BLaER1 treated with 17β-estradiol and CSF1 and Interleukin-3, amounts not matched to agents 10 nM and 100 nM (cell line): ENCODE results near the gene ITGAD.

Source experiments
- H3K27ac ChIP-seq, 11 experiments: shearing (Covaris generic); formaldehyde crosslinking; 2 replicates each; pipeline ENCODE4 v1.8.1; 2022
- H3K27me3 ChIP-seq, 11 experiments: shearing (Covaris generic); formaldehyde crosslinking; 2 replicates each; pipeline ENCODE4 v1.8.1; 2022
- H3K36me3 ChIP-seq, 11 experiments: shearing (Covaris generic); formaldehyde crosslinking; 2 replicates each; pipeline ENCODE4 v1.8.1; 2022
- H3K4me1 ChIP-seq, 10 experiments: shearing (Covaris generic); formaldehyde crosslinking; 2 replicates each; pipeline ENCODE4 v1.8.1; 2022
- H3K4me2 ChIP-seq, 11 experiments: shearing (Covaris generic); formaldehyde crosslinking; 2 replicates each; pipeline ENCODE4 v1.8.1; 2022
- H3K4me3 ChIP-seq, 10 experiments: shearing (Covaris generic); formaldehyde crosslinking; 2 replicates each; pipeline ENCODE4 v1.8.1; 2022
- H3K9ac ChIP-seq, 11 experiments: shearing (Covaris generic); formaldehyde crosslinking; 2 replicates each; pipeline ENCODE4 v1.8.1; 2022
- H3K9me3 ChIP-seq, 11 experiments: shearing (Covaris generic); formaldehyde crosslinking; replicated peaks in 1 of 11; 2 replicates each; pipeline ENCODE4 v1.8.1; 2022
- H4K20me1 ChIP-seq, 11 experiments: shearing (Covaris generic); formaldehyde crosslinking; 2 replicates each; pipeline ENCODE4 v1.8.1; 2022
- Cebpa-rat ChIP-seq, 11 experiments: shearing (Covaris generic); IDR thresholded peaks; 2 replicates each; pipeline ENCODE4 v1.8.1; 2022

The ITGAD gene

GRCh38 chr16:31458844-31459686, 65.9 kb downstream of the ITGAD start, which contains the start of gene ARMC5:
ARMC5 (plus strand) TSS chr16:31459501; CDS start chr16:31459525, 24 bp downstream.
- peaks cover 32 to 68% (median 43%) of the 10 kb centered on the region in 11 experiments; a peak in 21 of 22 replicates for H4K20me1 ChIP-seq
- no peaks in the 10 kb centered on the region for H3K27me3 ChIP-seq
- peak within 1 kb of the TSS; percentile 97 to 100 (median 100) for H3K27ac ChIP-seq
- H3K36me3 ChIP-seq: peaks cover 10 to 45% (median 26%) of the 10 kb centered on the region in 11 experiments; a peak in 21 of 22 replicates
- H3K9ac ChIP-seq: peak within 1 kb of the TSS; percentile 94 to 100 (median 99)
- peak within 1 kb of the TSS; percentile 91 to 100 (median 97) for H3K4me2 ChIP-seq
- H3K4me3 ChIP-seq: peak within 1 kb of the TSS; percentile 71 to 89 (median 80)
- H3K4me1 ChIP-seq: peaks cover 59 to 79% (median 71%) of the 10 kb centered on the region in 10 experiments
- TF ChIP-seq Cebpa-rat (IDR thresholded peaks at IDR 0.05): 0 out of 22 replicates have a peak, but pooled peaks of 1 of the 11 experiments have one; percentile 35
- no peaks in the 10 kb centered on the region for H3K9me3 ChIP-seq

- H3K36me3 ChIP-seq: peaks cover 17 to 54% (median 34%) of the 10 kb centered on the region in 11 experiments
- H3K4me1 ChIP-seq: peaks cover 52 to 79% (median 71%) of the 10 kb centered on the region in 10 experiments
- H3K27me3 ChIP-seq: no peaks in the 10 kb centered on the region
- H3K9me3 ChIP-seq: no peaks in the 10 kb centered on the region
- peak overlapping the region; percentile 94 to 100 (median 99) for H3K9ac ChIP-seq
- no peak for TF ChIP-seq Cebpa-rat (IDR thresholded peaks at IDR 0.05)
- peak overlapping the region; percentile 97 to 100 (median 100) for H3K27ac ChIP-seq
- H4K20me1 ChIP-seq: peaks cover 31 to 60% (median 35%) of the 10 kb centered on the region in 11 experiments; a peak in 21 of 22 replicates
- peak overlapping the region; percentile 71 to 89 (median 80) for H3K4me3 ChIP-seq
- peak overlapping the region; percentile 88 to 99 (median 96) for H3K4me2 ChIP-seq
Measured at GRCh38 chr16:31459687-31460581, 66.8 kb downstream of the ITGAD start.

GRCh38 chr16:31460582-31461002, 67.5 kb downstream of the ITGAD start:
- Histone ChIP-seq H3K27me3 (no peaks in the 10 kb centered on the region), H3K4me2 (peak overlapping the region; percentile 88 to 99 (median 95)), H3K4me3 (peak overlapping the region; percentile 53 to 89 (median 73)), H3K4me1 (peaks cover 48 to 79% (median 71%) of the 10 kb centered on the region in 10 experiments), H3K36me3 (peaks cover 18 to 54% (median 36%) of the 10 kb centered on the region in 11 experiments), H3K9ac (peak overlapping the region in 10 of 11 experiments; percentile 71 to 100 (median 98); a peak in 16 of 22 replicates), H4K20me1 (peaks cover 25 to 53% (median 28%) of the 10 kb centered on the region in 11 experiments; a peak in 21 of 22 replicates), H3K9me3 (no peaks in the 10 kb centered on the region), H3K27ac (peak overlapping the region in 9 of 11 experiments; percentile 60 to 100 (median 99); a peak in 14 of 22 replicates)
- no peak for TF ChIP-seq Cebpa-rat (IDR thresholded peaks at IDR 0.05)

- Histone ChIP-seq H4K20me1 (peaks cover 18 to 53% (median 20%) of the 10 kb centered on the region in 11 experiments; a peak in 21 of 22 replicates), H3K4me3 (no peak overlapping the region), H3K27me3 (no peaks in the 10 kb centered on the region), H3K4me1 (peaks cover 48 to 79% (median 71%) of the 10 kb centered on the region in 10 experiments), H3K27ac (peak overlapping the region in 4 of 11 experiments; percentile 11 to 33 (median 20); a peak in 3 of 22 replicates), H3K9ac (peak overlapping the region in 3 of 11 experiments; percentile 1 to 27 (median 10); a peak in 4 of 22 replicates), H3K36me3 (peaks cover 18 to 55% (median 40%) of the 10 kb centered on the region in 11 experiments), H3K4me2 (peak overlapping the region in 8 of 11 experiments; percentile 0 to 99 (median 94); a peak in 10 of 22 replicates), H3K9me3 (no peaks in the 10 kb centered on the region)
- TF ChIP-seq Cebpa-rat (IDR thresholded peaks at IDR 0.05): no peak
Measured at GRCh38 chr16:31461201-31461920, 68.2 kb downstream of the ITGAD start.

- peaks cover 18 to 54% (median 37%) of the 10 kb centered on the region in 11 experiments for H3K36me3 ChIP-seq
- no peaks in the 10 kb centered on the region for H3K27me3 ChIP-seq
Measured at GRCh38 chr16:31461921-31462804, 69.0 kb downstream of the ITGAD start.

DNA sequence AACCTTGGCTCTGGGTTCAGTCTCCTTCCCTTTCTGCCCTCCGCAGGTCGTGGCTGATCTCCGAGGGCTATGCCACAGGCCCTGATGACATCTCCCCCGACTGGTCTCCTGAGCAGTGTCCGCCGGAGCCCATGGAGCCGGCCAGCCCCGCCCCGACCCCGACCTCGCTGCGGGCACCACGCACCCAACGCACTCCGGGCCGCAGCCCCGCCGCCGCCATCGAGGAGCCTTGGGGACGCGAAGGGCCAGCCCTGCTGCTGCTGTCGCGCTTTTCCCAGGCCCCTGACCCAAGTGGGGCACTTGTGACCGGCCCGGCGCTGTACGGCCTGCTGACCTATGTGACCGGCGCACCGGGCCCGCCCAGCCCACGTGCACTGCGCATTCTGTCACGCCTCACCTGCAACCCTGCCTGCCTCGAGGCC, 71.2 kb downstream of the ITGAD start:
- Histone ChIP-seq H3K36me3 (peaks cover 18 to 54% (median 37%) of the 10 kb centered on the region in 11 experiments), H3K9me3 (no peaks in the 10 kb centered on the region), H3K27ac (peak overlapping the region in 4 of 11 experiments; percentile 13 to 48 (median 38); a peak in 5 of 22 replicates), H3K9ac (no peak overlapping the region), H3K4me1 (peaks cover 54 to 90% (median 83%) of the 10 kb centered on the region in 10 experiments), H4K20me1 (peaks cover 0 to 37% (median 0%) of the 10 kb centered on the region in 11 experiments; a peak in 4 of 22 replicates), H3K4me2 (peak overlapping the region in 6 of 11 experiments; percentile 7 to 98 (median 58); a peak in 4 of 22 replicates), H3K27me3 (no peaks in the 10 kb centered on the region), H3K4me3 (no peak overlapping the region)
- TF ChIP-seq Cebpa-rat (IDR thresholded peaks at IDR 0.05): no peak

More at GRCh38 chr16:31461921-31462804, 69.0 kb downstream of the ITGAD start:
- no peak overlapping the region for H3K4me2 ChIP-seq
- H3K4me3 ChIP-seq: no peak overlapping the region
- H3K4me1 ChIP-seq: peaks cover 48 to 79% (median 71%) of the 10 kb centered on the region in 10 experiments
- H3K9me3 ChIP-seq: no peaks in the 10 kb centered on the region
- peak overlapping the region in 3 of 11 experiments; percentile 24 to 40 (median 33); a peak in 5 of 22 replicates for H3K27ac ChIP-seq
- no peak for TF ChIP-seq Cebpa-rat (IDR thresholded peaks at IDR 0.05)
- H3K9ac ChIP-seq: peak overlapping the region in 3 of 11 experiments; percentile 1 to 31 (median 22); a peak in 2 of 22 replicates
- H4K20me1 ChIP-seq: peaks cover 10 to 52% (median 12%) of the 10 kb centered on the region in 11 experiments; a peak in 21 of 22 replicates
